H1 (cell line): Measurements from ENCODE around the gene MYRIP. TPM values are rescaled to one million over a fixed set of nuclear protein-coding genes. Genes with fewer than 3 reads are reported as not detected.

ENCODE experiments used
- BRCA1 ChIP-seq: IDR thresholded peaks from 2 replicates; pipeline ENCODE4 v1.6.1; 2012; ENCODE audit warnings: low read depth, low read length, improper control_type of control experiment
- CHD7 ChIP-seq: fragments of 300-600 bp; sonication (generic); IDR thresholded peaks from 2 replicates; pipeline ENCODE4 v1.7.1; 2012; ENCODE audit warnings: low read length, moderate library complexity, mild to moderate bottlenecking, inconsistent platforms; ENCODE audit not compliant: insufficient replicate concordance
- EGR1 ChIP-seq: IDR thresholded peaks from 2 replicates; pipeline ENCODE4 v1.6.1; 2011; ENCODE audit warnings: low read depth, low read length, borderline replicate concordance
- EZH2 ChIP-seq: fragments of 200-600 bp; sonication (generic); IDR thresholded peaks from 2 replicates; pipeline ENCODE4 v1.7.1; 2012; ENCODE audit warnings: low read depth, mild to moderate bottlenecking, moderate library complexity, low read length, inconsistent platforms; ENCODE audit not compliant: severe bottlenecking
- KDM4A ChIP-seq: IDR thresholded peaks from one replicate; pipeline ENCODE4 v1.7.1; 2012; ENCODE audit warnings: low read depth, mild to moderate bottlenecking, moderate library complexity, low read length, inconsistent platforms; ENCODE audit not compliant: severe bottlenecking
- SIX5 ChIP-seq: IDR thresholded peaks from 2 replicates; pipeline ENCODE4 v1.6.1; 2011; ENCODE audit warnings: mild to moderate bottlenecking, low read depth, low read length
- polyA plus RNA-seq, 7 experiments: library from polyadenylated mRNA; depleted of rRNA in 3 of 7; stranded (reverse) in 5 of 7; unstranded in 2 of 7; fragments of >200 nt in 5 of 7; fragments of 200-250 nt in 2 of 7; gene quantifications; 1 replicate in 5 of 7; 2 replicates in 1 of 7; 4 replicates in 1 of 7; pipeline versions ENCODE4 v1.2.1 to v1.2.3, GENCODE V29; 2011 to 2013; ENCODE audit warnings: missing spikeins in 2 of 7, mixed read lengths in 2 of 7
- total RNA-seq: library from RNA; stranded (reverse); fragmentation: NEBNext Ultra II Directional; extraction: Animal tissue kit (Norgen Biotek cat#: 25700); gene quantifications from 2 replicates; pipeline ENCODE4 v1.2.1, GENCODE V29; 2021
- TF ChIP-seq, protein P1 (sequence below): IDR thresholded peaks from 2 replicates; pipeline ENCODE4 v1.6.1; 2011; ENCODE audit warnings: low read length, improper control_type of control experiment

The MYRIP gene
- total and polyA plus RNA-seq, 2 of the 8 experiments (the other 6 are each of a cell fraction or from before 2014, with no cell fraction given): 0.54 to 4.3 TPM

GRCh38 chr3:39982665-39983357 is 173.4 kb downstream of the MYRIP start (continued):
- no peak for TF ChIP-seq CHD7
- no peak for TF ChIP-seq EZH2
- no peak for TF ChIP-seq BRCA1
- no peak for TF ChIP-seq SIX5
- TF ChIP-seq KDM4A: no peak
- TF ChIP-seq, protein P1, sequence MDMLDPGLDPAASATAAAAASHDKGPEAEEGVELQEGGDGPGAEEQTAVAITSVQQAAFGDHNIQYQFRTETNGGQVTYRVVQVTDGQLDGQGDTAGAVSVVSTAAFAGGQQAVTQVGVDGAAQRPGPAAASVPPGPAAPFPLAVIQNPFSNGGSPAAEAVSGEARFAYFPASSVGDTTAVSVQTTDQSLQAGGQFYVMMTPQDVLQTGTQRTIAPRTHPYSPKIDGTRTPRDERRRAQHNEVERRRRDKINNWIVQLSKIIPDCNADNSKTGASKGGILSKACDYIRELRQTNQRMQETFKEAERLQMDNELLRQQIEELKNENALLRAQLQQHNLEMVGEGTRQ: no peak
- no peak for TF ChIP-seq EGR1
